UCSD-AML1 (cell line): ENCODE data around the gene LIMS1.
"Not testable (repeated sequence)": the region's sequence is repeated elsewhere in the genome, so short reads cannot be mapped to it uniquely, and the experiment has no call there.

Experiments
- DNase-seq: peaks from one replicate; lab custom pipeline; 2025; ENCODE audit not compliant: unreplicated experiment; lab: John Stamatoyannopoulos, UW

Gene LIMS1

GRCh38 chr2:108585436-108585835 lies 51.2 kb downstream of the LIMS1 start:
- no peak for DNase-seq

- no peak for DNase-seq
Measured at GRCh38 chr2:108586116-108586515, 51.8 kb downstream of the LIMS1 start.

GRCh38 chr2:108586631-108587030 lies 52.4 kb downstream of the LIMS1 start:
- no peak for DNase-seq

GRCh38 chr2:108587621-108588020 lies 53.4 kb downstream of the LIMS1 start:
- peak; percentile 52 for DNase-seq

- no peak for DNase-seq
Measured at GRCh38 chr2:108588070-108588668, 53.9 kb downstream of the LIMS1 start.

GRCh38 chr2:108589372-108589771 lies 55.1 kb downstream of the LIMS1 start:
- no peak for DNase-seq

- DNase-seq = no peak
Measured at GRCh38 chr2:108589781-108590180, 55.5 kb downstream of the LIMS1 start.

GRCh38 chr2:108591163-108591562 lies 56.9 kb downstream of the LIMS1 start:
- DNase-seq = peak; percentile 52

GRCh38 chr2:108593547-108594098 lies 59.4 kb downstream of the LIMS1 start:
- no peak for DNase-seq

GRCh38 chr2:108594132-108594981 lies 60.1 kb downstream of the LIMS1 start:
- no peak for DNase-seq

- DNase-seq = peak; percentile 84
Measured at GRCh38 chr2:108594982-108595464, 60.8 kb downstream of the LIMS1 start.

- DNase-seq = not testable (repeated sequence)
Measured at GRCh38 chr2:108595771-108596170, 61.5 kb downstream of the LIMS1 start.

GRCh38 chr2:108597105-108597744 lies 63.0 kb downstream of the LIMS1 start:
- not testable (repeated sequence) for DNase-seq

- DNase-seq = not testable (repeated sequence)
Measured at GRCh38 chr2:108601199-108601598, 66.9 kb downstream of the LIMS1 start.

GRCh38 chr2:108602422-108602821 lies 68.2 kb downstream of the LIMS1 start:
- no peak for DNase-seq

GRCh38 chr2:108604196-108604595 lies 69.9 kb downstream of the LIMS1 start:
- DNase-seq = no peak

- no peak for DNase-seq
Measured at GRCh38 chr2:108605947-108606346, 71.7 kb downstream of the LIMS1 start.

GRCh38 chr2:108607706-108608301 lies 73.5 kb downstream of the LIMS1 start:
- DNase-seq = peak; percentile 28

- no peak for DNase-seq
Measured at GRCh38 chr2:108611021-108611420, 76.8 kb downstream of the LIMS1 start.

- no peak for DNase-seq
Measured at GRCh38 chr2:108612153-108612513, 77.9 kb downstream of the LIMS1 start.

GRCh38 chr2:108612514-108613183 lies 78.4 kb downstream of the LIMS1 start:
- no peak for DNase-seq
